C4-2B (cell line): ENCODE results near the gene VPS50.

Experiments used
- H3K27ac ChIP-seq: fragments of 450-650 bp; 2 replicates; pipeline ENCODE4 v1.5.1; 2017
- CTCF ChIP-seq: fragments of 450-650 bp; conservative IDR thresholded peaks from 2 replicates; pipeline ENCODE4 v1.5.1; 2017; ENCODE audit warnings: mild to moderate bottlenecking
- ZFX ChIP-seq: fragments of 450-650 bp; IDR thresholded peaks from 2 replicates; pipeline ENCODE4 v1.6.1; 2017

Gene VPS50

DNA sequence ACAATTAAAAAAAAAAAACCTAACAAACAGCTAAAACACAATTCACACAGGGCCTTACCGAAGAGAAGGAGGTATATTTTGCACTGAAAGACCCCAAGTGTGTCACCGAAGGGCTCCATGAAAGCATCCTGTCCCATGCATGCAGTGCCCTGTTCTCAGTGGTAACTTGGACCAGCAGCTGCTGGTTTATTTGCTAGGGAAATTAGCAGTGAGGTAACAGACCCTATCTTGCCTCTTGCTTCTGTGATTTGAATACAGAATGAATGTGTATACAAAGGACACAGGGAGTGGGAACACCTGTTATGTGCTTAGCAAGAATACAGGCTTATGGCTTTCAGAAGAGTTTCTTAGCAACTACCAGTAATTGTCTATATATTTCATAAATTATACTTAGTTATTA lies 5.9 kb upstream of the VPS50 start, which contains the start of gene HEPACAM2:
TSS of gene HEPACAM2 (minus strand) at position 160 of the 400 bp plus-strand sequence.
- TF ChIP-seq ZFX = no peak
- no peak for TF ChIP-seq CTCF

DNA sequence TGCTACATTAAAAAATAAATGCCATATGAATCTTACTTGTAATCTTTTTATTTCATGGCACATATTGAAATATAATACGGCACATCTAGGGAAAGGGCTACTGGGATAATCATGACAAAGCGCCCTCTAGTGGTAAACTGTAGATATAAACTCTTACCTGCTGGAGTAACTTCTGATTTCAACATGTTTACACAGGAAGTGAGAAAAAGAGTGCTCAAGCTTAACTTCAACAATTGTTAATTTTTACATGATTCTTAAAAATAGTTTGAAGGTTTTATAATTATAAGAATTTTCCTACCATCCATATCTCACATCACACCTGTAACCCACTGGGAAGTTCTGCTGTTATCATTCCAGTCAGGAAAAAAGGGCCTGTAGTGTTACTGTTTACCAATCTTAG lies 3.9 kb upstream of the VPS50 start:
- H3K27ac ChIP-seq = no peak overlapping the region
- peak; percentile 92 for TF ChIP-seq CTCF
- TF ChIP-seq ZFX = no peak

More for the DNA sequence above, 5.9 kb upstream of the VPS50 start, which contains the start of gene HEPACAM2:
- no peak within 1 kb of the TSS for H3K27ac ChIP-seq

DNA sequence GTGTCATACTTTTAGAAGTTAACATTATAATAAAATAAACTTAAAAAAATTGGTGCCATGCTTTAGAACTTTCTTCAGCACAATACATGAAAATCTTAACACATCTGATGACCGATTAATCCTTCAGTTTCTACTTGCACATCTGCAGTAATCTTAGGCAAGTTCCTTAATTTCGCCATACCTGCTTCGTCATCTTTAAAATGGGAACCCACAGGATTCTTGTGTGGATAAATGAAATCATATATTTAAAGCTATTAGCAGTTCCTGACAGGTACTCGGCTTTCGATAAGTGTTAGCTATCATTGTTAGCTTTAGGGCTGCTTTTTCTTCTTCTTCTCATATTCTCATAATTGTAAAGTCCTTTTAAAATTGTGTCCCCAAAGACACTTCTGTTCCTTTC lies 907 bp upstream of the VPS50 start:
- H3K27ac ChIP-seq = peak overlapping the region; percentile 63
- TF ChIP-seq CTCF (no peak), ZFX (no peak)

GRCh38 chr7:93232673-93233018 lies 480 bp downstream of the VPS50 start:
- peak overlapping the region; percentile 63 for H3K27ac ChIP-seq
- TF ChIP-seq ZFX (no peak), CTCF (no peak)

GRCh38 chr7:93235541-93235940 lies 3.4 kb downstream of the VPS50 start:
- H3K27ac ChIP-seq = no peak overlapping the region
- TF ChIP-seq ZFX (no peak), CTCF (no peak)

GRCh38 chr7:93238131-93238530 lies 6.0 kb downstream of the VPS50 start:
- H3K27ac ChIP-seq = no peak overlapping the region

DNA sequence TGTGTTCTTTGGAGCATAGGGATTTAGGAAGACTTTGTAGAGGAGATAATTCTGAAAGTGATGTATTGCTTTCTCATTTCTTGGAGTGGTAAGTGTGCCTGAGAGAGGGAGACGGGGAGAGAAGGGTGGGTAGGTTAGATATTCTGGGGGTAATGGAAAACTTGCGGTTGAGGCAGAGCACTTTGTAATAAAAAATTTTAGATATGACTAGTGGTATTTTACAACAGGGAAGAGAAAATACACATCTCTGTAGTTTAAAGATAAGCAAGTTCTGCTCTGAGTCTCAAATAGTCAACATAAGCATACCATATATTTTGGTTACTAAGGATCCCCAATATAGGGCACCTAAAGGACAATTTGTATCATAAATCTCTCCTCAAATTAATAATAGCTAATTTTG lies 6.6 kb downstream of the VPS50 start:
- TF ChIP-seq ZFX (no peak), CTCF (no peak)
- no peak overlapping the region for H3K27ac ChIP-seq

More at GRCh38 chr7:93238131-93238530, 6.0 kb downstream of the VPS50 start:
- no peak for TF ChIP-seq CTCF
- no peak for TF ChIP-seq ZFX
